OCI-LY7 (cell line): ENCODE data around the gene RAD23A. TPM values are rescaled to one million over a fixed set of nuclear protein-coding genes. Genes with fewer than 3 reads are reported as not detected.

Source experiments
- BruUV-seq: library from RNA; stranded (reverse); fragments of 400-500 nt; replicated peaks from 2 replicates; lab custom pipeline; 2021; lab: Mats Ljungman, UMichigan
- CTCF ChIA-PET: fragments of 300-600 bp; sonication (Branson Sonifier 250); formaldehyde crosslinking; loops from one replicate; lab custom pipeline; 2022; ENCODE audit warnings: antibody characterized with exemption; ENCODE audit not compliant: unreplicated experiment; lab: Charles Lee
- POLR2A ChIA-PET: fragments of 300-600 bp; sonication (Branson Sonifier 250); formaldehyde crosslinking; loops from one replicate; lab custom pipeline; 2022; ENCODE audit warnings: antibody characterized with exemption; lab: Charles Lee
- DNase-seq: peaks from one replicate; pipeline ENCODE4 v3.0.0-alpha.2; 2015; ENCODE audit warnings: low spot score
- H2AFZ ChIP-seq: fragments of 200-600 bp; sonication (generic), shearing (Covaris generic); 2 replicates; pipeline ENCODE4 v1.6.1; 2014; ENCODE audit warnings: mild to moderate bottlenecking, antibody characterized with exemption, low read length, moderate library complexity
- H3K27ac ChIP-seq: fragments of 200-600 bp; sonication (generic); 2 replicates; pipeline ENCODE4 v1.5.1; 2014; ENCODE audit warnings: mixed run types, low read depth, mild to moderate bottlenecking, moderate library complexity, low read length, inconsistent platforms; ENCODE audit not compliant: poor library complexity, severe bottlenecking
- H3K36me3 ChIP-seq: fragments of 200-600 bp; sonication (generic); 2 replicates; pipeline ENCODE4 v1.6.1; 2014; ENCODE audit warnings: mild to moderate bottlenecking, antibody characterized with exemption, low read length, moderate library complexity, mixed read lengths; ENCODE audit not compliant: insufficient read depth
- H3K4me1 ChIP-seq: fragments of 200-600 bp; sonication (generic); 2 replicates; pipeline ENCODE4 v1.5.1; 2014; ENCODE audit warnings: mild to moderate bottlenecking, low read length; ENCODE audit not compliant: insufficient read depth, poor library complexity, severe bottlenecking
- H3K4me2 ChIP-seq: fragments of 200-600 bp; sonication (generic); 2 replicates; pipeline ENCODE4 v1.6.1; 2014; ENCODE audit warnings: mild to moderate bottlenecking, low read length
- H3K4me3 ChIP-seq: fragments of 200-600 bp; sonication (generic); 2 replicates; pipeline ENCODE4 v1.5.1; 2014; ENCODE audit warnings: mild to moderate bottlenecking, low read depth, low read length; ENCODE audit not compliant: poor library complexity, severe bottlenecking
- H3K79me2 ChIP-seq: fragments of 200-600 bp; sonication (generic); 2 replicates; pipeline ENCODE4 v1.6.1; 2016; ENCODE audit warnings: low read depth, mild to moderate bottlenecking, low read length, moderate library complexity, mixed read lengths; ENCODE audit not compliant: insufficient read depth
- H3K9me2 ChIP-seq: fragments of 200-600 bp; sonication (generic); 2 replicates; pipeline ENCODE4 v1.6.1; 2016; ENCODE audit warnings: mild to moderate bottlenecking, low read length, mixed read lengths; ENCODE audit not compliant: insufficient read depth
- H3K9me3 ChIP-seq: fragments of 200-600 bp; sonication (generic); 2 replicates; pipeline ENCODE4 v1.6.1; 2014; ENCODE audit warnings: mild to moderate bottlenecking, mixed run types, low read length, mixed read lengths
- H4K20me1 ChIP-seq: fragments of 200-600 bp; sonication (generic); 2 replicates; pipeline ENCODE4 v1.6.1; 2014; ENCODE audit warnings: mild to moderate bottlenecking, antibody characterized with exemption, low read length, moderate library complexity, mixed read lengths; ENCODE audit not compliant: insufficient read depth
- CTCF ChIP-seq: fragments of 200-600 bp; sonication (generic); conservative IDR thresholded peaks from 2 replicates; pipeline ENCODE4 v1.5.1; 2014; ENCODE audit warnings: mild to moderate bottlenecking, antibody characterized with exemption, low read length, moderate library complexity, mixed read lengths
- EZH2phosphoT487 ChIP-seq: fragments of 200-600 bp; sonication (generic); IDR thresholded peaks from 2 replicates; pipeline ENCODE4 v1.6.1; 2018; ENCODE audit warnings: low read depth, borderline replicate concordance, mild to moderate bottlenecking, mixed run types, antibody characterized with exemption, low read length, moderate library complexity, mixed read lengths
- intact Hi-C: fragments of 100-400 bp; cut with micrococcal nuclease; formaldehyde crosslinking; loops from one replicate; pipeline ENCODE4 v1.10.0; 2022; ENCODE audit not compliant: unreplicated experiment
- total RNA-seq, 2 experiments: library from RNA; depleted of rRNA in 1 of 2; stranded (reverse); fragments of >200 nt in 1 of 2; shearing (Covaris generic) in 1 of 2; gene quantifications; 2 replicates each; pipeline ENCODE4 v1.2.3, GENCODE V29; 2014 to 2022

The RAD23A gene
- total RNA-seq, 2 experiments from 2014 or later: 171 to 237 TPM

GRCh38 chr19:12987781-12988180 is 42.1 kb downstream of the RAD23A start:
- Histone ChIP-seq H3K4me1 (no peaks in the 10 kb centered on the region), H3K9me2 (no peaks in the 10 kb centered on the region), H3K9me3 (no peaks in the 10 kb centered on the region), H3K27ac (no peak overlapping the region), H3K36me3 (no peaks in the 10 kb centered on the region), H4K20me1 (no peaks in the 10 kb centered on the region), H2AFZ (no peak overlapping the region), H3K79me2 (no peaks in the 10 kb centered on the region), H3K4me2 (no peak overlapping the region), H3K4me3 (no peak overlapping the region)
- peak; percentile 30 for DNase-seq
- TF ChIP-seq CTCF (no peak), EZH2phosphoT487 (no peak)
- intact Hi-C loops: no loop called here
- no TSS peak for BruUV-seq
- ChIA-PET CTCF (no interaction called here), POLR2A (no interaction called here)

GRCh38 chr19:12990431-12990830 is 44.8 kb downstream of the RAD23A start:
- Histone ChIP-seq H3K79me2 (no peaks in the 10 kb centered on the region), H3K4me2 (no peak overlapping the region), H2AFZ (no peak overlapping the region), H3K27ac (no peak overlapping the region), H3K4me1 (no peaks in the 10 kb centered on the region), H3K4me3 (no peak overlapping the region), H3K9me3 (no peaks in the 10 kb centered on the region), H3K36me3 (no peaks in the 10 kb centered on the region), H4K20me1 (no peaks in the 10 kb centered on the region), H3K9me2 (no peaks in the 10 kb centered on the region)
- no peak for DNase-seq
- TF ChIP-seq CTCF (no peak), EZH2phosphoT487 (no peak)
- intact Hi-C loops: no loop called here
- CTCF ChIA-PET: no interaction called here
- BruUV-seq: no TSS peak
- POLR2A ChIA-PET: no interaction called here

- intact Hi-C loops: no loop called here
- POLR2A ChIA-PET: no interaction called here
- no peaks in the 10 kb centered on the region for H3K9me3 ChIP-seq
- no peaks in the 10 kb centered on the region for H3K4me1 ChIP-seq
- CTCF ChIA-PET: no interaction called here
- no peaks in the 10 kb centered on the region for H3K36me3 ChIP-seq
- H4K20me1 ChIP-seq: no peaks in the 10 kb centered on the region
- H2AFZ ChIP-seq: no peak overlapping the region
- TF ChIP-seq EZH2phosphoT487 (no peak), CTCF (no peak)
- no peak for DNase-seq
- H3K4me3 ChIP-seq: no peak overlapping the region
- H3K9me2 ChIP-seq: no peaks in the 10 kb centered on the region
- no peaks in the 10 kb centered on the region for H3K79me2 ChIP-seq
- no peak overlapping the region for H3K4me2 ChIP-seq
- no peak overlapping the region for H3K27ac ChIP-seq
- BruUV-seq: no TSS peak
Measured at GRCh38 chr19:12990853-12991252, 45.2 kb downstream of the RAD23A start.
